GM12878 (cell line): ENCODE results near the gene FBXO4. TPM values are rescaled to one million over a fixed set of nuclear protein-coding genes. Genes with fewer than 3 reads are reported as not detected.

Experiments used
- CEBPZ ChIP-seq: fragments of 150-350 bp; IDR thresholded peaks from 2 replicates; pipeline ENCODE4 v1.6.1; 2016; ENCODE audit warnings: low read depth, low read length
- CUX1 ChIP-seq: IDR thresholded peaks from 2 replicates; pipeline ENCODE4 v1.6.1; 2012; ENCODE audit warnings: improper control_type of control experiment, low read depth, low read length; ENCODE audit not compliant: insufficient replicate concordance
- DPF2 ChIP-seq: fragments of 450-650 bp; IDR thresholded peaks from 2 replicates; pipeline ENCODE4 v1.6.1; 2017; ENCODE audit warnings: mild to moderate bottlenecking
- FOS ChIP-seq: IDR thresholded peaks from 3 replicates; pipeline ENCODE4 v1.6.1; 2011; ENCODE audit warnings: borderline replicate concordance; ENCODE audit not compliant: insufficient read length; ENCODE audit errors: extremely low read depth
- MTA2 ChIP-seq: fragments of 450-650 bp; IDR thresholded peaks from 2 replicates; pipeline ENCODE4 v1.6.1; 2016; ENCODE audit warnings: low read depth, mild to moderate bottlenecking, moderate library complexity
- NR2C2 ChIP-seq: IDR thresholded peaks from 2 replicates; pipeline ENCODE4 v1.6.1; 2011; ENCODE audit warnings: borderline replicate concordance, low read depth; ENCODE audit not compliant: control insufficient read depth, insufficient read length
- SKIL ChIP-seq: fragments of 450-650 bp; IDR thresholded peaks from 2 replicates; pipeline ENCODE4 v1.6.1; 2017; ENCODE audit warnings: mild to moderate bottlenecking, low read depth, inconsistent platforms; ENCODE audit not compliant: poor library complexity, severe bottlenecking
- STAT3 ChIP-seq: IDR thresholded peaks from 2 replicates; pipeline ENCODE4 v1.6.1; 2011; ENCODE audit warnings: low read depth, low read length, improper control_type of control experiment
- SUPT20H ChIP-seq: IDR thresholded peaks from 2 replicates; pipeline ENCODE4 v1.6.1; 2011; ENCODE audit warnings: low read depth, mild to moderate bottlenecking, low read length, moderate library complexity, borderline replicate concordance; ENCODE audit not compliant: control insufficient read depth
- ZNF687 ChIP-seq: fragments of 450-650 bp; IDR thresholded peaks from 2 replicates; pipeline ENCODE4 v1.6.1; 2017; ENCODE audit warnings: mild to moderate bottlenecking, moderate library complexity
- polyA plus RNA-seq, 11 experiments: library from polyadenylated mRNA; depleted of rRNA in 4 of 11; unstranded in 6 of 11; stranded (reverse) in 5 of 11; fragments of >200 nt; fragmentation: Nextera tagmentation in 4 of 11; fragmentation: Illumina TruSeq in 1 of 11; extraction: Ambion mirVana in 4 of 11; extraction: Trizol in 1 of 11; gene quantifications; 1 replicate in 1 of 11; 2 replicates in 10 of 11; pipeline versions ENCODE4 v1.2.1 to v1.2.3, GENCODE V29; 2011 to 2016; ENCODE audit warnings: inconsistent platforms in 2 of 11, missing spikeins in 2 of 11, low read depth in 1 of 11
- total RNA-seq, 4 experiments: library from RNA; depleted of rRNA in 3 of 4; stranded (reverse); fragments of >200 nt in 3 of 4; fragmentation: Illumina TruSeq in 1 of 4; extraction: Trizol in 1 of 4; gene quantifications; 2 replicates each; pipeline versions ENCODE4 v1.2.1 to v1.2.3, GENCODE V29; 2013 to 2021

The FBXO4 gene
- total and polyA plus RNA-seq, 10 of the 15 experiments (the other 5 are each of a cell fraction or from before 2014, with no cell fraction given): 7.2 to 30.5 (median 19.6) TPM

GRCh38 chr5:41903892-41904799, 20.9 kb upstream of the FBXO4 start, which contains the start of gene RIMOC1 (continued):
- TF ChIP-seq SUPT20H (no peak), SKIL (peak; percentile 17), ZNF687 (peak; percentile 25; the same call in 1 of the 2 replicates), STAT3 (no peak), FOS (peak; percentile 28), CUX1 (no peak), CEBPZ (peak; percentile 23; the same call in 1 of the 2 replicates), NR2C2 (no peak), MTA2 (peak; percentile 53; the same call in 1 of the 2 replicates), DPF2 (peak; percentile 69)
